ENCODE results near the gene FBXO34.

DNA sequence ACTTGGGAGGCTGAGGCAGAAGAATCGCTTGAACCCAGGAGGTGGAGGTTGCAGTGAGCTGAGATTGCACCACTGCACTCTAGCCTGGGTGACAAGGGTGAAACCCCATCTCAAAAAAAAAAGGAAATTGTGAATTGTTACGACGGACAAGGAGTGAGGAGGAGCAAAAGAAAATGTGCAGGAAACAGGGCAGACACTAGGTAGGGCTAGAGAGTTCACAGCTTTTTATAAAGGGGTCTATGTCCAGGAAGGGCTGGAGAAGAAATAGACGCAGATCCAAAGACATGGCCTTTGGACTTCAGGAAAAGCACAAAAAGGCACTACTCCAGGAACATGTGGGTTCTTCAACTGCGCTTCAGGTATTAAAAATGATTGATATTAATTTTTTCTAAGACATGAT lies 106.0 kb downstream of the FBXO34 start:
- TF ChIP-seq, protein P1, sequence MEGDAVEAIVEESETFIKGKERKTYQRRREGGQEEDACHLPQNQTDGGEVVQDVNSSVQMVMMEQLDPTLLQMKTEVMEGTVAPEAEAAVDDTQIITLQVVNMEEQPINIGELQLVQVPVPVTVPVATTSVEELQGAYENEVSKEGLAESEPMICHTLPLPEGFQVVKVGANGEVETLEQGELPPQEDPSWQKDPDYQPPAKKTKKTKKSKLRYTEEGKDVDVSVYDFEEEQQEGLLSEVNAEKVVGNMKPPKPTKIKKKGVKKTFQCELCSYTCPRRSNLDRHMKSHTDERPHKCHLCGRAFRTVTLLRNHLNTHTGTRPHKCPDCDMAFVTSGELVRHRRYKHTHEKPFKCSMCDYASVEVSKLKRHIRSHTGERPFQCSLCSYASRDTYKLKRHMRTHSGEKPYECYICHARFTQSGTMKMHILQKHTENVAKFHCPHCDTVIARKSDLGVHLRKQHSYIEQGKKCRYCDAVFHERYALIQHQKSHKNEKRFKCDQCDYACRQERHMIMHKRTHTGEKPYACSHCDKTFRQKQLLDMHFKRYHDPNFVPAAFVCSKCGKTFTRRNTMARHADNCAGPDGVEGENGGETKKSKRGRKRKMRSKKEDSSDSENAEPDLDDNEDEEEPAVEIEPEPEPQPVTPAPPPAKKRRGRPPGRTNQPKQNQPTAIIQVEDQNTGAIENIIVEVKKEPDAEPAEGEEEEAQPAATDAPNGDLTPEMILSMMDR (IDR thresholded peaks at IDR 0.05): no peak
- no peak for TF ChIP-seq POLR2A (IDR thresholded peaks at IDR 0.05)
